GM21619 (cell line): ENCODE data around the gene ABT1.

Source experiments
- ATAC-seq: cut with Tn5 transposase; IDR thresholded peaks from one replicate; pipeline ENCODE4 v1.9.1; 2021; ENCODE audit not compliant: unreplicated experiment

The ABT1 gene

GRCh38 chr6:26571592-26572296 is 25.0 kb upstream of the ABT1 start:
- ATAC-seq = no peak

- no peak for ATAC-seq
Measured at GRCh38 chr6:26575494-26575939, 21.2 kb upstream of the ABT1 start.

- ATAC-seq = no peak
Measured at GRCh38 chr6:26576407-26576843, 20.3 kb upstream of the ABT1 start.

- no peak for ATAC-seq
Measured at GRCh38 chr6:26576929-26577719, 19.6 kb upstream of the ABT1 start.

GRCh38 chr6:26577720-26578072 is 19.1 kb upstream of the ABT1 start:
- ATAC-seq = no peak

- no peak for ATAC-seq
Measured at GRCh38 chr6:26578279-26578678, 18.5 kb upstream of the ABT1 start.

GRCh38 chr6:26578741-26579140 is 18.0 kb upstream of the ABT1 start:
- no peak for ATAC-seq

GRCh38 chr6:26581164-26581915 is 15.4 kb upstream of the ABT1 start:
- ATAC-seq = no peak

- no peak for ATAC-seq
Measured at GRCh38 chr6:26588965-26589364, 7.8 kb upstream of the ABT1 start.

GRCh38 chr6:26592649-26593048 is 4.1 kb upstream of the ABT1 start:
- ATAC-seq = no peak

GRCh38 chr6:26593278-26594130 is 3.2 kb upstream of the ABT1 start:
- no peak for ATAC-seq

- ATAC-seq = no peak
Measured at GRCh38 chr6:26594131-26594498, 2.6 kb upstream of the ABT1 start.

GRCh38 chr6:26594730-26595632 is 1.8 kb upstream of the ABT1 start:
- ATAC-seq = no peak

GRCh38 chr6:26595669-26596269 is 984 bp upstream of the ABT1 start:
- ATAC-seq = peak; percentile 63

- ATAC-seq = no peak
Measured at GRCh38 chr6:26597389-26597766, 625 bp downstream of the ABT1 start.

- no peak for ATAC-seq
Measured at GRCh38 chr6:26597821-26598220, 1.1 kb downstream of the ABT1 start.

- no peak for ATAC-seq
Measured at GRCh38 chr6:26598267-26598666, 1.5 kb downstream of the ABT1 start.

- no peak for ATAC-seq
Measured at GRCh38 chr6:26599134-26599533, 2.4 kb downstream of the ABT1 start.

GRCh38 chr6:26599591-26599990 is 2.8 kb downstream of the ABT1 start:
- no peak for ATAC-seq
